ENCODE measurements around the gene INSL6. TPM values are rescaled to one million over a fixed set of nuclear protein-coding genes. Genes with fewer than 3 reads are reported as not detected.

The INSL6 gene
- total RNA-seq, 1 donor from 2014 or later, result not detected

DNA sequence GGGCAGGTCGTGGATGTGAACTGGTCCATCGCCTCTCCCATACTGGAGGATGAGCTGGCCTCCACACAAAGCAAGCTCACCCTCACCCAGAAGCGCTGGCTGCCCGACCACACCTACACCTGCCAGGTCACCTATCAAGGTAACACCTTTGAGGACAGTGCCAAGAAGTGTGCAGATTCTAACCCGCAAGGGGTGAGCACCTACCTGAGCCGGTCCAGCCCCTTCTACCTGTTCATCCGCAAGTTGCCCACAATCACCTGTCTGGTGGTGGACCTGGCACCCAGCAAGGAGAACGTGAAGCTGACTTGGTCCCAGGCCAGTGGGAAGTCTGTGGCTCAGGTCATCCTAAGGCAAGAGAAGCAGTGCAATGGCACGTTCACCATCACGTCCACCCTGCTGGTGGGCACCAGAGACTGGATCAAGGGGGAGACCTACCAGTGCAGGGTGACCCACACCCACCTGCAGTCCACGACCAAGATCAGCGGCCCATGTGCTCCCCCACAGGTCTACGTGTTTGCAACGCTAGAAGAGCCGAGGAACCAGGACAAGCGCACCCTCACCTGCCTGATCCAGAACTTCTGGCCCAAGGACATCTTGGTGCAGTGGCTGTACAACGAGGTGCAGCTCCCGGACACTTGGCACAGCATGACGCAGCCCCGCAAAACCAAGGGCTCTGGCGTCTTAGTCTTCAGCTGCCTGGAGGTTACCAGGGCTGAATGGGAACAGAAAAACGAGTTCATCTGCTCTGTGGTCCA, 71.3 kb downstream of the INSL6 start:
- H3K36me3 ChIP-seq, result peaks cover 12% of the 10 kb centered on the region
- no peaks in the 10 kb centered on the region for H3K27me3 ChIP-seq
- no peak overlapping the region for H3K4me3 ChIP-seq
- ATAC-seq (peak; percentile 6), DNase-seq (peak; percentile 51)
- H3K27ac ChIP-seq, result no peak overlapping the region
- H3K9me3 ChIP-seq, result no peaks in the 10 kb centered on the region
- H3K4me1 ChIP-seq, result no peaks in the 10 kb centered on the region
- TF ChIP-seq, protein P1, sequence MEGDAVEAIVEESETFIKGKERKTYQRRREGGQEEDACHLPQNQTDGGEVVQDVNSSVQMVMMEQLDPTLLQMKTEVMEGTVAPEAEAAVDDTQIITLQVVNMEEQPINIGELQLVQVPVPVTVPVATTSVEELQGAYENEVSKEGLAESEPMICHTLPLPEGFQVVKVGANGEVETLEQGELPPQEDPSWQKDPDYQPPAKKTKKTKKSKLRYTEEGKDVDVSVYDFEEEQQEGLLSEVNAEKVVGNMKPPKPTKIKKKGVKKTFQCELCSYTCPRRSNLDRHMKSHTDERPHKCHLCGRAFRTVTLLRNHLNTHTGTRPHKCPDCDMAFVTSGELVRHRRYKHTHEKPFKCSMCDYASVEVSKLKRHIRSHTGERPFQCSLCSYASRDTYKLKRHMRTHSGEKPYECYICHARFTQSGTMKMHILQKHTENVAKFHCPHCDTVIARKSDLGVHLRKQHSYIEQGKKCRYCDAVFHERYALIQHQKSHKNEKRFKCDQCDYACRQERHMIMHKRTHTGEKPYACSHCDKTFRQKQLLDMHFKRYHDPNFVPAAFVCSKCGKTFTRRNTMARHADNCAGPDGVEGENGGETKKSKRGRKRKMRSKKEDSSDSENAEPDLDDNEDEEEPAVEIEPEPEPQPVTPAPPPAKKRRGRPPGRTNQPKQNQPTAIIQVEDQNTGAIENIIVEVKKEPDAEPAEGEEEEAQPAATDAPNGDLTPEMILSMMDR (IDR thresholded peaks at IDR 0.05), result no peak
- intact Hi-C loops (cut with DNase I), result no loop called here

Other genes starting within 250 kb of the INSL6 start
- 24.4 TPM for gene JAK2, start 200.4 kb downstream of the INSL6 start, total RNA-seq
- not detected for gene INSL4, start 45.8 kb upstream of the INSL6 start, total RNA-seq
- gene RLN2, start 119.1 kb upstream of the INSL6 start, total RNA-seq, result not detected
- gene RLN1, start 154.2 kb upstream of the INSL6 start, total RNA-seq, result not detected

Measured in upper lobe of right lung (tissue), 1 donor.